ENCODE measurements around the gene ACSBG1. TPM values are rescaled to one million over a fixed set of nuclear protein-coding genes. Genes with fewer than 3 reads are reported as not detected.

Gene ACSBG1
- total and polyA plus RNA-seq, 2 of the 8 experiments (the other 6 are each of a cell fraction or from before 2014, with no cell fraction given), result 5.4 to 7.1 TPM

DNA sequence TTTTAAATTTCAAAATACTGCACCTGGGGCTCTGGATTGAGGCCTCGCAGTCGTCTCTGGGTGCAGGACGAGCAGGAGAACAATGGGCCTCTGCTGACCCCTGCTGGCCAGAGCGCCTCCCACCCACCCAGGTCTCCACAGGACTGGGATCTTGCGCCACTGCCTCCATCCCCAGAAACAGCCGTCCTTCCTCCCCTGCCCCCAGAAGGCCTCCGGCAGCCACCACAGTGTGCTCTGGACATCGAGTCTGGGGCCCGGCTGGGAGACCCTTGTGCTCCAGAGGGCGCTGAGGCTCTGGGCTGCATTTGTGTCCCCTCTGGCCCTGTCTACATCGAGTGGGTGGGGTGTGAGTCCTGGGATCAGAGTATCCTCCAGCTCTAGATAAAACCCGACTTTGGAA, 6.7 kb upstream of the ACSBG1 start:
- Histone ChIP-seq H2BK5ac (ENCODE audit: low read depth, low read length) (no peak overlapping the region), H4K8ac (ENCODE audit: extremely low read depth, insufficient read depth, low read length) (peak overlapping the region; percentile 84; the same call in 1 of the 2 replicates), H3K4me2 (ENCODE audit: insufficient read depth in 1 of 2, low read depth in 2 of 2, low read length in 2 of 2) (no peak overlapping the region), H3K23me2 (ENCODE audit: low read depth, low read length) (no peaks in the 10 kb centered on the region; the same call in 1 of the 2 replicates), H3K23ac (ENCODE audit: insufficient read length) (no peak overlapping the region), H3K79me1 (ENCODE audit: low read depth, low read length) (no peaks in the 10 kb centered on the region), H4K20me1 (replicated peaks in 1 of 2; ENCODE audit: control insufficient read depth in 1 of 2, insufficient read depth in 2 of 2, low read length in 2 of 2) (no peaks in the 10 kb centered on the region), H4K5ac (ENCODE audit: insufficient read length, low read depth, low read length) (no peak overlapping the region), H2BK12ac (ENCODE audit: low read depth, low read length) (no peak overlapping the region), H3K27me3 (replicated peaks in 1 of 4; ENCODE audit: control insufficient read depth in 3 of 4, extremely low read depth in 1 of 4, insufficient read depth in 3 of 4, low read length in 3 of 4) (no peaks in the 10 kb centered on the region), H2AFZ (ENCODE audit: low read length) (peak overlapping the region; percentile 72; the same call in 1 of the 2 replicates), H3K18ac (ENCODE audit: extremely low read depth, low read length) (no peak overlapping the region; the same call in 1 of the 2 replicates), H2BK120ac (replicated peaks; ENCODE audit: low read depth, low read length) (no peak overlapping the region), H3K4ac (replicated peaks; ENCODE audit: insufficient read length, low read depth, low read length) (no peak overlapping the region), H3K4me3 (ENCODE audit: extremely low read depth in 1 of 4, insufficient read depth in 2 of 4, low read depth in 3 of 4, low read length in 4 of 4) (no peak overlapping the region), H2BK15ac (ENCODE audit: low read length) (no peak overlapping the region), H3K36me3 (ENCODE audit: control insufficient read depth in 2 of 4, insufficient read depth in 4 of 4, low read length in 3 of 4) (no peaks in the 10 kb centered on the region), H3K27ac (ENCODE audit: low read depth, low read length) (no peak overlapping the region), H4K91ac (replicated peaks; ENCODE audit: insufficient read length, low read length) (no peak overlapping the region), H3K14ac (ENCODE audit: insufficient read length) (no peak overlapping the region), H3K4me1 (replicated peaks in 1 of 4; ENCODE audit: control insufficient read depth in 3 of 4, insufficient read depth in 4 of 4, low read length in 3 of 4) (peaks cover 0 to 8% (median 5%) of the 10 kb centered on the region in 4 experiments; a peak in 6 of 7 replicates), H3K79me2 (ENCODE audit: control insufficient read depth in 1 of 2, insufficient read depth in 2 of 2, low read length in 2 of 2) (no peaks in the 10 kb centered on the region), H3K56ac (replicated peaks; ENCODE audit: insufficient read length, low read depth, low read length) (no peak overlapping the region), H3K9me3 (ENCODE audit: insufficient read depth in 2 of 2, low read depth in 1 of 2, low read length in 1 of 2) (no peaks in the 10 kb centered on the region), H2BK20ac (ENCODE audit: low read length) (no peak overlapping the region), H2AK5ac (ENCODE audit: low read depth, low read length) (no peak overlapping the region), H3K9ac (replicated peaks in 1 of 4; ENCODE audit: extremely low read depth in 1 of 4, low read depth in 3 of 4, low read length in 3 of 4) (no peak overlapping the region)
- 32% methylated on average over 12 of the region's 12 CpGs; no CpG with 5 or more reads in 1 of the 2 experiments for WGBS, 2 experiments (ENCODE audit: extremely low coverage in 1 of 2, insufficient coverage in 1 of 2, insufficient read length in 1 of 2, insufficient replicate concordance in 2 of 2, low coverage in 1 of 2, low lambda C conversion rate in 2 of 2, missing lambda C conversion rate in 1 of 2)
- no peak for FAIRE-seq
- DNase-seq (ENCODE audit: low read depth in 1 of 2, low spot score in 2 of 2), result peak; percentile 66 to 97
- CTCF ChIA-PET (ENCODE audit: partially characterized antibody), result interaction anchor here (0.6 to 16.2 kb wide), 45 partner anchors 11 to 570 kb away, joined by 3 to 285 read pairs (median 6); partner anchors contain the start of gene CIB2
- POLR2A ChIA-PET (ENCODE audit: partially characterized antibody), result interaction anchor here (0.6 kb wide), 1 partner anchor 177 kb away, joined by 3 read pairs; no protein-coding TSS in a partner anchor
- no peak for TF ChIP-seq SIN3A (conservative IDR thresholded peaks at IDR 0.05 in 1 of 2, IDR thresholded peaks at IDR 0.05 in 1 of 2; ENCODE audit: low read depth in 1 of 2, low read length in 2 of 2)
- TF ChIP-seq, protein P1, sequence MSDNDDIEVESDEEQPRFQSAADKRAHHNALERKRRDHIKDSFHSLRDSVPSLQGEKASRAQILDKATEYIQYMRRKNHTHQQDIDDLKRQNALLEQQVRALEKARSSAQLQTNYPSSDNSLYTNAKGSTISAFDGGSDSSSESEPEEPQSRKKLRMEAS (IDR thresholded peaks at IDR 0.05), result 0 out of 2 replicates have a peak, but pooled peaks have one; percentile 32
- TF ChIP-seq CTCF (IDR thresholded peaks at IDR 0.05; ENCODE audit: control extremely low read depth in 1 of 3, insufficient read depth in 1 of 3, low read depth in 1 of 3, low read length in 3 of 3), result peak; percentile 81 to 93 (median 86)
- peak; percentile 91 for TF ChIP-seq CEBPB (IDR thresholded peaks at IDR 0.05; ENCODE audit: low read depth, low read length)
- TF ChIP-seq RAD21 (IDR thresholded peaks at IDR 0.05 in 1 of 2, conservative IDR thresholded peaks at IDR 0.05 in 1 of 2; ENCODE audit: low read depth in 2 of 2, low read length in 2 of 2), result peak; percentile 87 to 90
- TF ChIP-seq TCF12 (IDR thresholded peaks at IDR 0.05; ENCODE audit: low read depth, low read length), result peak; percentile 49; the same call in 1 of the 2 replicates

Data from H1 (cell line).